ENCODE measurements around the gene DNASE1. TPM values are rescaled to one million over a fixed set of nuclear protein-coding genes. Genes with fewer than 3 reads are reported as not detected.
A peak's percentile ranks its signal among the peaks of the same experiment; 100 is the strongest.

The DNASE1 gene
- total and polyA plus RNA-seq, 12 donors, result 3.3 to 15.9 (median 7.4) TPM

GRCh38 chr16:3690980-3691720 is 36.7 kb downstream of the DNASE1 start:
- DNase-seq (no peak), ATAC-seq (peak in 4 of 8 donors; percentile 11 to 19 (median 14))
- peak overlapping the region in 8 of 10 donors; percentile 18 to 51 (median 43) for H3K4me3 ChIP-seq
- intact Hi-C loops (cut with DNase I), result loop anchor here in 9 of 10 donors (1.0 to 10.0 kb wide), 5 partner anchors 184 to 190 kb away; partner anchors contain the start of gene CREBBP (in 3 of the 9)
- no peak for TF ChIP-seq CTCF (IDR thresholded peaks at IDR 0.05)
- no peaks in the 10 kb centered on the region for H3K9me3 ChIP-seq
- peaks cover 0 to 33% (median 5%) of the 10 kb centered on the region in 9 donors for H3K36me3 ChIP-seq
- peaks cover 4 to 30% (median 17%) of the 10 kb centered on the region in 9 donors for H3K4me1 ChIP-seq
- WGBS, 2 donors, result 81 to 84% methylated on average over 19 of the region's 19 CpGs
- H3K27ac ChIP-seq, result peak overlapping the region in 7 of 10 donors; percentile 7 to 64 (median 53)
- no peaks in the 10 kb centered on the region for H3K27me3 ChIP-seq

- no peaks in the 10 kb centered on the region for H3K27me3 ChIP-seq
- H3K4me3 ChIP-seq, result no peak overlapping the region
- peak overlapping the region in 2 of 10 donors; percentile 57 to 64 for H3K27ac ChIP-seq
- TF ChIP-seq CTCF (IDR thresholded peaks at IDR 0.05), result no peak
- H3K9me3 ChIP-seq, result no peaks in the 10 kb centered on the region
- H3K36me3 ChIP-seq, result peaks cover 0 to 27% (median 5%) of the 10 kb centered on the region in 9 donors
- peaks cover 4 to 36% (median 17%) of the 10 kb centered on the region in 9 donors for H3K4me1 ChIP-seq
- 85 to 88% methylated on average over 12 of the region's 12 CpGs for WGBS, 2 donors
- intact Hi-C loops (cut with DNase I), result loop anchor here in 8 of 10 donors (2.0 to 10.0 kb wide), 4 partner anchors 183 to 189 kb away; partner anchors contain the start of gene CREBBP (in 2 of the 8)
- ATAC-seq (peak in 4 of 8 donors; percentile 2 to 40 (median 22)), DNase-seq (no peak)
These were observed 37.3 kb downstream of the DNASE1 start for GRCh38 chr16:3691761-3692160.

GRCh38 chr16:3694051-3694450 is 39.6 kb downstream of the DNASE1 start:
- TF ChIP-seq CTCF (IDR thresholded peaks at IDR 0.05), result no peak
- intact Hi-C loops (cut with DNase I), result loop anchor here in 3 of 10 donors (5.0 to 10.0 kb wide), 2 partner anchors 181 to 183 kb away; no protein-coding TSS in a partner anchor
- peaks cover 0 to 5% (median 0%) of the 10 kb centered on the region in 9 donors for H3K36me3 ChIP-seq
- no peak overlapping the region for H3K27ac ChIP-seq
- DNase-seq (no peak), ATAC-seq (no peak)
- peaks cover 4 to 38% (median 17%) of the 10 kb centered on the region in 9 donors for H3K4me1 ChIP-seq
- 91 to 92% methylated on average over 9 of the region's 9 CpGs for WGBS, 2 donors
- no peaks in the 10 kb centered on the region for H3K27me3 ChIP-seq
- H3K4me3 ChIP-seq, result no peak overlapping the region
- no peaks in the 10 kb centered on the region for H3K9me3 ChIP-seq

GRCh38 chr16:3695610-3696369 is 41.3 kb downstream of the DNASE1 start:
- Histone ChIP-seq H3K4me3 (no peak overlapping the region), H3K36me3 (peaks cover 0 to 5% (median 0%) of the 10 kb centered on the region in 9 donors), H3K27ac (peak overlapping the region in 1 of 10 donors; percentile 28), H3K9me3 (no peaks in the 10 kb centered on the region), H3K4me1 (peaks cover under 1 to 27% (median 8%) of the 10 kb centered on the region in 9 donors), H3K27me3 (no peaks in the 10 kb centered on the region)
- WGBS, 2 donors, result 83 to 87% methylated on average over 19 of the region's 19 CpGs
- no peak for DNase-seq
- no peak for TF ChIP-seq CTCF (IDR thresholded peaks at IDR 0.05)
- ATAC-seq, result peak in 3 of 8 donors; percentile 39 to 49 (median 39)
- intact Hi-C loops (cut with DNase I), result loop anchor here in 1 of 10 donors (10.0 kb wide), 1 partner anchor 179 kb away; no protein-coding TSS in a partner anchor

Measured in heart right ventricle (tissue), 16 donors.